ENCODE data around the gene NXPH1. TPM values are rescaled to one million over a fixed set of nuclear protein-coding genes. Genes with fewer than 3 reads are reported as not detected.

The NXPH1 gene
- total RNA-seq, 4 donors from 2014 or later = not detected

DNA sequence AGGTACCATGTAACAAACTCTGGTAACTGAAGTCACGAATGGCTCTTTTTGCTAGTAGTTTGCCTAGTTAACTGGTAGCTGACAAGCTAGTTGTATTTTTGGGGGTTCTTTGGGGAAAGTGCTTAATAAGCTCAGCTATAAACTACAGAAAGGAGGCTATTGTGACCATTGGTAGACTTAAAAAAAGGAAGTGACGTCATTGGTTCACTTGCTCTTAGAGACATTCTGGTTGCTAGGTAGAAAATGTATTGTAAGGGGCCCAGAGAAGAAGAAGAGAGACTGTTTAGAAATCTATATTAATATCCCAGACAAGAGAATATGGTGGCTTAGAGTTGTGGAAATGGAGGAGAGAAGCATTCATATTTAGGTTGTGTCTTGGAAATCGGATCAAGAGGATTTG is 103.0 kb downstream of the NXPH1 start:
- DNase-seq (ENCODE audit: low spot score in 2 of 2) = no peak
- no peak overlapping the region for H3K27ac ChIP-seq
- no peak overlapping the region for H3K4me3 ChIP-seq
- H3K4me1 ChIP-seq = no peaks in the 10 kb centered on the region
- H3K36me3 ChIP-seq = no peaks in the 10 kb centered on the region
- TF ChIP-seq POLR2A (IDR thresholded peaks at IDR 0.05) (no peak), CTCF (IDR thresholded peaks at IDR 0.05) (no peak), POLR2AphosphoS5 (IDR thresholded peaks at IDR 0.05) (no peak), EP300 (IDR thresholded peaks at IDR 0.05) (no peak)
- no peaks in the 10 kb centered on the region for H3K9me3 ChIP-seq
- 91% methylated on average over 3 of the region's 3 CpGs for WGBS
- no peaks in the 10 kb centered on the region for H3K27me3 ChIP-seq

DNA sequence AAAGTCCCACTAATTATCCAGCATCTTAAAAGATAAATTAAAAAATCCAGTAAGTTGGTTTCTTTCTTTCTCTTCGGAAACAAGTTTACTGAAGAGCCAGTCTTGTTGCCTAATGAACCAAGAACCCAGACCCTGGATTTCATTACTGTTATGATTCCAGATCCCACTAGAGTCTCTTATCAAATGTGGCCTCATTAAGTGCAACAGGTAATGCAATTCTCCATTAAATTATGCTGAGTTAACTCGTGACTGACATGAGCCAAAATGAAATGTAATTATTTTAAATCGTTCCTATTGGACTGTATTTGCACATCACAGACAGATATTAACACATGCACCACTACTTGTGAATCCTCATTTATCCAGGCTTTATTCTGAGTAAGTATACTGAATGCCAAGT is 115.6 kb downstream of the NXPH1 start:
- Histone ChIP-seq H3K27ac (no peak overlapping the region), H3K36me3 (no peaks in the 10 kb centered on the region), H3K27me3 (no peaks in the 10 kb centered on the region), H3K4me3 (no peak overlapping the region), H3K9me3 (no peaks in the 10 kb centered on the region), H3K4me1 (no peaks in the 10 kb centered on the region)
- TF ChIP-seq POLR2AphosphoS5 (IDR thresholded peaks at IDR 0.05) (no peak), POLR2A (IDR thresholded peaks at IDR 0.05) (no peak), CTCF (IDR thresholded peaks at IDR 0.05) (no peak), EP300 (IDR thresholded peaks at IDR 0.05) (no peak)
- DNase-seq (ENCODE audit: low spot score in 2 of 2) = no peak
- WGBS = 82% methylated on average over 3 of the region's 3 CpGs

DNA sequence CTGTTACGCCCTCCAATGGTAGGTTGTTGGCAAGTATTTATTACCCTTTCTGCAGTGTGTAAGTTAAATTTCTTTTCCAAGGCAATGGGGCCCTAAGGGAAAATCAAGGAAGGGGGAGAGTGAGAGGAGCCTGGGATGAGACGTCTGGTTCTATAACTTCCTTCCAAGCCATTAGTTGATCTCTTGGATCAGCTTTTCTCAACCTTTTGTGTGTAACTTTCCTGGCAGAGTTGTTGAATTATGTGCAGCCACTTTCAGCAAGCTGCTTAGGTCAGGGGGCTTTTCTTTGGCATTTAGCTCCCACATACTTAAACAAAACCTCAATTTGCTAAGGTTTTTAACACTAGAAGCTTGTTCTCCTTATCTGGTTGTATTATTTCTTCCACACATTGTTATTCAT is 127.1 kb downstream of the NXPH1 start:
- H3K9me3 ChIP-seq = no peaks in the 10 kb centered on the region
- no peaks in the 10 kb centered on the region for H3K4me1 ChIP-seq
- TF ChIP-seq EP300 (IDR thresholded peaks at IDR 0.05) = no peak
- no peak for TF ChIP-seq POLR2A (IDR thresholded peaks at IDR 0.05)
- no peak for TF ChIP-seq POLR2AphosphoS5 (IDR thresholded peaks at IDR 0.05)
- TF ChIP-seq CTCF (IDR thresholded peaks at IDR 0.05) = no peak
- WGBS = 31% methylated on average over 2 of the region's 2 CpGs
- no peaks in the 10 kb centered on the region for H3K27me3 ChIP-seq
- no peak overlapping the region for H3K27ac ChIP-seq
- DNase-seq (ENCODE audit: low spot score in 2 of 2) = no peak
- no peak overlapping the region for H3K4me3 ChIP-seq
- H3K36me3 ChIP-seq = no peaks in the 10 kb centered on the region

GRCh38 chr7:8561449-8561848 is 128.0 kb downstream of the NXPH1 start:
- WGBS = 34% methylated on average over 3 of the region's 3 CpGs
- no peaks in the 10 kb centered on the region for H3K9me3 ChIP-seq
- H3K27me3 ChIP-seq = no peaks in the 10 kb centered on the region
- H3K27ac ChIP-seq = no peak overlapping the region
- no peaks in the 10 kb centered on the region for H3K36me3 ChIP-seq
- H3K4me3 ChIP-seq = no peak overlapping the region
- H3K4me1 ChIP-seq = no peaks in the 10 kb centered on the region
- TF ChIP-seq CTCF (IDR thresholded peaks at IDR 0.05) (no peak), POLR2A (IDR thresholded peaks at IDR 0.05) (no peak), POLR2AphosphoS5 (IDR thresholded peaks at IDR 0.05) (no peak), EP300 (IDR thresholded peaks at IDR 0.05) (no peak)
- no peak for DNase-seq (ENCODE audit: low spot score in 2 of 2)

GRCh38 chr7:8564281-8564680 is 130.9 kb downstream of the NXPH1 start:
- TF ChIP-seq POLR2AphosphoS5 (IDR thresholded peaks at IDR 0.05) = no peak
- TF ChIP-seq EP300 (IDR thresholded peaks at IDR 0.05) = no peak
- TF ChIP-seq POLR2A (IDR thresholded peaks at IDR 0.05) = no peak
- TF ChIP-seq CTCF (IDR thresholded peaks at IDR 0.05) = no peak
- Histone ChIP-seq H3K27ac (no peak overlapping the region), H3K4me1 (no peaks in the 10 kb centered on the region), H3K36me3 (no peaks in the 10 kb centered on the region), H3K27me3 (no peaks in the 10 kb centered on the region), H3K9me3 (no peaks in the 10 kb centered on the region), H3K4me3 (no peak overlapping the region)
- no peak for DNase-seq (ENCODE audit: low spot score in 2 of 2)
- WGBS = 73% methylated on average over 3 of the region's 3 CpGs
